ENCODE results near the gene GKN2.

- TF ChIP-seq SMC3 (conservative IDR thresholded peaks at IDR 0.05; ENCODE audit: insufficient read depth, low read depth, low read length) (no peak), ZNF316 (IDR thresholded peaks at IDR 0.05) (0 out of 2 replicates have a peak, but pooled peaks have one; percentile 3), SREBF2 (CRISPR knock-in tag; IDR thresholded peaks at IDR 0.05) (no peak), CTCF (IDR thresholded peaks at IDR 0.05 in 2 of 3, conservative IDR thresholded peaks at IDR 0.05 in 1 of 3; ENCODE audit: insufficient read depth in 2 of 3, low read depth in 1 of 3, low read length in 3 of 3) (no peak), POLR2AphosphoS5 (IDR thresholded peaks at IDR 0.05; ENCODE audit: control insufficient read depth, insufficient read depth, low read depth, low read length) (no peak), TRIM28 (IDR thresholded peaks at IDR 0.05) (no peak), ZNF24 (IDR thresholded peaks at IDR 0.05) (no peak), HES1 (IDR thresholded peaks at IDR 0.05; ENCODE audit: low read depth) (no peak), MYC (IDR thresholded peaks at IDR 0.05; ENCODE audit: low read depth, low read length) (no peak), MYC (CRISPR knock-in tag; IDR thresholded peaks at IDR 0.05; ENCODE audit: borderline replicate concordance, low read depth) (no peak), ZZZ3 (IDR thresholded peaks at IDR 0.05) (no peak), ARNT (IDR thresholded peaks at IDR 0.05) (no peak)
Measured at GRCh38 chr2:68974251-68974650, 21.6 kb upstream of the GKN2 start, which contains the start of gene GKN1.

Data from K562 (cell line).